HL-60 (cell line): ENCODE results near the gene DHX16.

Experiments used
- CTCF ChIP-seq: IDR thresholded peaks from one replicate; pipeline ENCODE4 v1.5.1; 2011; ENCODE audit warnings: low read length, control low read depth, inconsistent platforms; ENCODE audit not compliant: insufficient read depth
- POLR2AphosphoS5 ChIP-seq: IDR thresholded peaks from 2 replicates; pipeline ENCODE4 v1.6.1; 2012; ENCODE audit warnings: low read depth

GRCh38 chr6:30612687-30613248 lies 60.0 kb downstream of the DHX16 start:
- TF ChIP-seq CTCF (no peak), POLR2AphosphoS5 (no peak)
